IPS DF 4.7 (cell line): Measurements from ENCODE around the gene SEC22A.

Source experiments
- DNase-seq: peaks from one replicate; pipeline ENCODE4 v3.0.0-alpha.2; 2013; ENCODE audit warnings: low spot score; ENCODE audit errors: extremely low read depth

SEC22A gene

DNA sequence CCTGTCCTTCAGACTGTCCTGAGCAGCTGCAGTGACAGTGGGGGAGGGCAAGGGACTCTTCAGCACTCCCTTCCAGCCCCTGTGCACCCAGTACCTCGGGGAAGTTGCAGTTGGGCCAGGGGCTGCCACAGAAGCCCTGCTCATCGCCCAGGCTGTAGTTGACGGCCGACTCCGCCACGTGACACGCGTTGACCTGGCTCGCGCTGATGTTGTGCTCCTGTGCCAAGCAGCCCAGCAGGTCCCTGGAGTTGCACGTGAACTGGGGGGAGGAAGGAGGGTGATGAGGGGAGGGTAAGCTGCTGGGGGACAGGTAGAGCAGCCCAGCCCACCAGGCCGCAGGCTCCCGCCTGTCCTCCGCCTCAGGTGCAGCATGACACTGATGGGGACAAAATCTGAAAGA lies 101.2 kb downstream of the SEC22A start:
- no peak for DNase-seq

DNA sequence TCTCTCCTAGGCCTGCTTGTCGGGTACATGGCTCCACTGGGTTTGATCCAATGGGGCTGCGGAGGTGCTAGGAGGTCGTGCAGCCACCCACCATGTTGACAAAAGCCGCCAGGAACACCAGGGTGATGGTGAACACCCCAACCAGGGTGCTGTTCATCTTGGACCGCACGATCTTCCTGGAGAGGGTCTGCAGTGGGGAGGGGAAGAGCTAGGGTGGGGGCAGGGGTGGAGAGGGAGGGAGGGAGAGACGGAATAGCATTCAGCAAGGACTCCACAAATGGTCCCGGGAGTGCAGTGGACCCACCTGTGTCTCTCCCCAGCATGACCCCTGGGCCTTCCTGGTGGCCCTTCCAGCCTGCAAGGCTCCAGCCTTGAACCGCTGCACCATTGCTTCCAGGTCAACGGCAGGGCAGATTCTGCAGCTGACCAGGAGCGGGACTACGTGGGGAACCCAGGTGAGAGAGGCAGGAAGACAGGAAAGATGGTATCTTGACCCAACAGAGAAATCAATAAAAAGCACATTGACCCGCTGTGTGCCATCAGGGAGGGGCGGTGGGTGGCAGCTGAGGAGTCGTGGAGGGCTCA lies 102.3 kb downstream of the SEC22A start:
- DNase-seq = no peak

DNA sequence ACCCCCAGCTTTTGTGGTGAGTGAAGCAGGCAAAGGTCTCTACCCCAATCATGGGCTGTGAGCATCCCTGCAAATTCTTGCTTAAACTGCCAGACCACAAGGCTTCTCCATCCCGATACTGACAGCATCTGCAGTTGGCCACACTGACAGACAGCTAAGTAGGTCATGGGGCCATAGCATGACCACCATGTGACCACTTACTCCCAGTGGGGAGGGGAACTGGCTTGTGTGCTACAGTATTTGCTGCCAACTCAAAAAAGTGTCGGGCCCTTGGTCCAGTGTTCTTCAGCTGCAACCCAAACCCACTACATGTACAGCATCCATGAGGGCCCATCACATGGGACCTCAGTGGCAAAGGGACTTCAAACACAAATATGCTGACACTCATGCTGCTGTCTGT lies 103.4 kb downstream of the SEC22A start:
- no peak for DNase-seq

DNA sequence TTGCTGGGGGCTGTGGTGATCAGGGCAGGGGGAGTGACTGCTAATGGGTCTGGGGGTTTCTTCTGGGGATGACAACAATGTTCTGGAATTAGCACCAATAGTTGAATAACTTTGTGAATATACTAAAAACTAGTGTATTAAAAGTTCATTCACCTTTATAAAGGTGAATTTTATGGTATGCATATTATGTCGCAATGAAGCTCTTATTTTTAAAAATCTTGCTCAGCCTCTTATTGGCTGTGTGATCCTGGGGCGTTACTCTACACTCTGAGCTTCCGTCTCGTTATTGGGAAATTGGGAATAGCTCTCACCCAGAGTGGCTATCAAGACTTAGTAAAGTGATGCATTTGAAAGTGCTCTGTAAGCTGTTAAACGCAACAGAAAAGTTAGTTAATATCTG lies 105.3 kb downstream of the SEC22A start:
- no peak for DNase-seq

DNA sequence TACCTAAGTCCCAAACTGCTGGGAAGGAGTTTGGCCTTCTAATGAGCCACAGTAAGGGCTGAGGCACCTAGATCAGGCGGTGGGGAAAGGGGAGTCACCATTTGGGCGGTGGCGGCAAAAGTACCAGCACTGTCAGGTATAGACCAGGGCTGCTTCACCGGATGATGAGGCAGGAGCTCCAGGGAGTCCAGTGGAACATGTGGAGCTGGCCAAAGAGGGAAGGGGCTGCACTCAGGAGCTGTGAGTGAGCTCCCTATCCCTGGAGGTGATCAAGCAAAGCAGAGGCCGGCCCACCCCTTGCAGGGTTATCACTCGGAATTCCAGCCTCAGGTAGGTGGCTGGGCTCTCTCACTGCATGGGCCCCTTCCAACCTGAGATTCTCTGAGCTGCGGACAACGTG lies 108.4 kb downstream of the SEC22A start:
- no peak for DNase-seq

GRCh38 chr3:123310741-123311140 lies 109.0 kb downstream of the SEC22A start:
- no peak for DNase-seq

GRCh38 chr3:123311201-123311600 lies 109.5 kb downstream of the SEC22A start:
- DNase-seq = no peak

- DNase-seq = no peak
Measured at GRCh38 chr3:123312331-123313265, 110.9 kb downstream of the SEC22A start.

GRCh38 chr3:123313889-123314288 lies 112.1 kb downstream of the SEC22A start:
- DNase-seq = no peak

DNA sequence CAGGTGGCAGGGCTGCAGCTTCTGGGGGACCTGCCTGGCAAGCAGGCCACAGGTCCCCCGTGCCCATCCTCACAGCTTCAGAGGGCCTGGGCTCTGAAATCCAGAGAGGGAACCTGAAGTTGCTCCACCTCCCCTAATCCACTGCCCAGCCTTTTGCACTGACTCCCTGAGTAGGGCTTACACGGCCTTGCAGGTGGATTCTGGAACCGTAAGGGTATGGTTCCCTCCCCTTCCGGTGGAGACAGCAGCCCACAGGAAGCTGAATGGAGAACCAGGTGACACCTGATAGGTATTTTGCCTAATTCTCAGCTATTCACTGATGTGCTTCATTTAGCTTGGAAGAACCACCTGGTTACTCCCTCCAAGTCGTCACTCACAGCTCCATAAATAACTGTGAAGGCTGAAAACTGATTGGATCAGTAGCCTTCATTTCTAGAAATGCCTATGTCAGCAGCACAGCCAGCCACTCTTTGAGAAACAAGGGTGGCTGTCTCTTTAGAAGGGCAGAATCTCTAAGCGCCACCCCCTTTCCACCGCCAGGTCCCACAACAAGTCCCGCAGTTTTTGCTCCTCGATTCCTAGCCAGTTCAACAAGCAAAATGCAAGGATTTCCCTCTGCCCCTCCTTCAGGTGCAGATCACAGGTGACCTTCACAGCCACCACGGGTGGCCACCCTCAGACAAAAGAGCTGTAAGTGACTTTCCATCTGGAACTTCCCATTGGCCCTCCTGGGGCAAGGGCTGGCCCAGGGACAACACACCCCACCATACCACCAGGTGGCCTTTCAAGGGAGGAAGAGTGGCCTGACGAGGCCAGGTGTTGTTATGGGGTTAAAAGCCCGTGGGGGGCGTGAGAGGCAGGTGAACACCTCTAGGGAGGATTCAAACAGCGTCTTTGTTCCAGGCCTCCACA lies 112.9 kb downstream of the SEC22A start:
- peak; percentile 97 for DNase-seq

DNA sequence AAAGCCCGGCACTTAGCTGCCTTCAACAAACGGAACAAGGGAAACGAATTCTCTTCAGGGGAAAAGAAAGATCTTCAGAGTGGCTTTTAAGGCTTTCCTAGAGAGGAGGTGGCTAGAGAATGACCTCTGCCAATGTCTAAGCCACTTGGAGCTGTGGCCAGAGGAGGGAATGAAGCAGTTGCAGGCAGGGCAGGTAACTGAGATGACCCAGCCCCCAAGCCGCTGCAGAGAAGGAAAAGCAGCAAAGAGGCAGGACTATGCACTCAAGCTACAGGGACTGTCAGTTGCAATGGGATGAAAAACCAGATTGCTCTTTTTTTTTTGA lies 113.5 kb downstream of the SEC22A start:
- DNase-seq = no peak

- DNase-seq = no peak
Measured at GRCh38 chr3:123317716-123318115, 116.0 kb downstream of the SEC22A start.

DNA sequence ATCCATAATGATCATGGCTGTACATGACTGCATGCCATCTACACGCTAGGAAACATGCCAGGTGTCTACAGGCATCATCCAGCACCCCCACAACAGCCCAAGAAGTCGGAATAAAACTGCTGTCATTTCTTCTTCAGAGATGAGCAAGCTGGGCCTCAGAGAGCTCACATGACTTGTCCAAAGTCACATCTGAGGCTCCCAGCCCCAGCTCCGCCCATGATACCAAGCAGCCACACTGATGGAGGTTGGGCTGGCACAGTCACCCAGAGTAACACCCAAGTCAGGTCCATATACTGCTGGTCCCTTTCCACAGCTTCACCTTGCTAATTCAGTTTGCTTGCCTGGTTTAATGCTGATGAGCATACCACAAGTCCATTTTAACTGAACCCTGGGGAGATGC lies 116.6 kb downstream of the SEC22A start:
- DNase-seq = no peak

GRCh38 chr3:123319760-123320159 lies 118.0 kb downstream of the SEC22A start:
- no peak for DNase-seq

DNA sequence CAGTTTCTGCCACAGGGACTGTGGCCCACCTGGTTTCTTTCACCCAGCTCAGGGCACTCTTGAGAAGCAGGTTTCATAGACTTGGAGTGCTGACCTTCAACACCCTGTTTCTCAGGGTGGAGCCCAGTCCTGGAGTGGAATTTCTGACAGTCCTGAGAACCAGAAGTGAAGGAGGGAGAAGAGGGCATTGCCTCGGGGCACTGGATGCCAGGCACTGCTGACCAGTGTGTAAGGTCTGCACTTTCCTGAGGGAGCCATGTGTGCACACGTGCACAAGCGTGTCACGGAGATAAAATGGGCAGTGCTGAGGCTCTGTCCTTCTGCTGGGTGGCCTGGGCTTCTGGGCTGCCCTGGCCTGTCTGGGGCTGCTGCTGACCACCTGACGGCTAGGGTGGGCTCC lies 118.5 kb downstream of the SEC22A start:
- DNase-seq = no peak

DNA sequence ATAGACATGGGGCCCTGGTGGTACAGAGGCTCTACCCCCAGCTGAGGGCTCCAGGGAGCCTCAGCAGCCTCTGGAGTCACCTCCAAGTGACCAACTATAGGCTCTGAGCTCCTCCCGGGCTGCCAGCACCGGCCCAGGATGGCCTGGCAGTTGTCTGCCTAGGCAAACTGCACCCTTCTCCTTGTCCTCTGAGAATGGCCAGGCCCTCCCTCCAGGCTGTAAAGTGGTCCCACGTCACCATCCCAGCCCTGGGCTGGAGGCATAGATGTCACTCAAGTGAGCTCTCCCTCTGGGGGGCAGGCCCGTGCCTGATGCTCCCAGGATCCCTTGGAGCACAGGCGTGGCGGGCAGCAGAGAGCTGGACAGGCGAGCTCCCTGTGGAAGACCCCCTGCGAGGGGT lies 120.1 kb downstream of the SEC22A start:
- DNase-seq = no peak

- DNase-seq = no peak
Measured at GRCh38 chr3:123322866-123323265, 121.1 kb downstream of the SEC22A start.
